Epidermal melanocyte (primary cell): ENCODE data around the gene CEP43.

Experiments used
- DNase-seq: peaks from one replicate; pipeline ENCODE4 v3.0.0; 2011; ENCODE audit warnings: low spot score; ENCODE audit not compliant: insufficient read length

Gene CEP43

GRCh38 chr6:166966268-166966667 is 32.9 kb upstream of the CEP43 start:
- no peak for DNase-seq

- no peak for DNase-seq
Observed at GRCh38 chr6:166969390-166970002, 29.7 kb upstream of the CEP43 start.

GRCh38 chr6:166970091-166970490 is 29.1 kb upstream of the CEP43 start:
- no peak for DNase-seq

GRCh38 chr6:166970776-166971175 is 28.4 kb upstream of the CEP43 start:
- DNase-seq, result no peak

GRCh38 chr6:166971271-166971670 is 27.9 kb upstream of the CEP43 start:
- DNase-seq, result no peak

GRCh38 chr6:166972101-166972500 is 27.1 kb upstream of the CEP43 start:
- no peak for DNase-seq

GRCh38 chr6:166976636-166977035 is 22.6 kb upstream of the CEP43 start:
- no peak for DNase-seq

GRCh38 chr6:166977621-166978525 is 21.3 kb upstream of the CEP43 start:
- DNase-seq, result no peak

GRCh38 chr6:166980738-166981137 is 18.5 kb upstream of the CEP43 start:
- no peak for DNase-seq

GRCh38 chr6:166987448-166987847 is 11.7 kb upstream of the CEP43 start:
- no peak for DNase-seq

GRCh38 chr6:166987930-166988329 is 11.3 kb upstream of the CEP43 start:
- no peak for DNase-seq

GRCh38 chr6:166988674-166989201 is 10.5 kb upstream of the CEP43 start:
- DNase-seq, result no peak

GRCh38 chr6:166989427-166990032 is 9.7 kb upstream of the CEP43 start:
- no peak for DNase-seq

- DNase-seq, result no peak
Observed at GRCh38 chr6:166996406-166996805, 2.8 kb upstream of the CEP43 start.

- no peak for DNase-seq
Observed at GRCh38 chr6:166997348-166997747, 1.8 kb upstream of the CEP43 start.

GRCh38 chr6:166997768-166998255 is 1.4 kb upstream of the CEP43 start:
- DNase-seq, result no peak

GRCh38 chr6:166998256-166999144 is 697 bp upstream of the CEP43 start:
- DNase-seq, result no peak

GRCh38 chr6:166999884-167000253 is 672 bp downstream of the CEP43 start:
- DNase-seq, result no peak

GRCh38 chr6:167000759-167001158 is 1.6 kb downstream of the CEP43 start:
- no peak for DNase-seq

GRCh38 chr6:167005350-167006159 is 6.4 kb downstream of the CEP43 start:
- no peak for DNase-seq
